GM19452 (cell line): ENCODE data around the gene DNAJB9.

ENCODE experiments used
- ATAC-seq: cut with Tn5 transposase; IDR thresholded peaks from one replicate; pipeline ENCODE4 v1.9.1; 2021; ENCODE audit not compliant: unreplicated experiment

Gene DNAJB9

DNA sequence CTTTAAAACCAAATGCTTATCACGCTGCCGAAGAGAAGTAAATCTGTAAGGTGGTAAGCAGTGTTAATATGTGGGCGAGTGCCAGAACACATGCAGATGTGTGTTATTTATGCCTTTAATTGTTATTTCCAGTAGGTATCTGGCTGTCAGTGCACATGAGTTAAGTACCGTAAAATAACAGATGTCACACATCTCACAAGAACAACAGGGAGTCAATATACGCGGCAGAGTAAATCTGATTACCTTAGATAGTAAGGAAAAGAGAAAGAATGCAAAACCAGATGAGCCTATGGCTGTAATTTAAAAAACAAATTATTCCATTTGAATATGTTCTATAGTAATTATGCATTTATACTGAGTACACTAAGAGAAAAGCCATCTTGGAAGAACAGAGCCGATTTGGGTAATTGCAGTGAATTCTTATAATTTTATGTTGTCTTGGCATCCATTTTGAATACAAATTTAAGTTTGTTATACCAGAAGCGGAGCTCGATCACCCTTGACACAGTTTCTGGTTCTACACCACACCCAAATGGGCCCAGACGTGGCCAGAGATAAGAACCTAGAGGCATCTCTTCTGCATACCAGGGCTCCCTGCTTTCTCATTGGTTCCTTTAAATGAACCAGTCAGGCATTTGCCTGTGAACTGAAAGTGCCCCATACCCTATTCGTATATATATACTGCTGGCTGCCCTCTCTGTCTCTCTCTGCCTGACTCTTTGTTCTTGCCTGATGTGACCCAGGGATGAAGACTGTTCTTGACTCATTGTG, 34.8 kb downstream of the DNAJB9 start:
- ATAC-seq = no peak

DNA sequence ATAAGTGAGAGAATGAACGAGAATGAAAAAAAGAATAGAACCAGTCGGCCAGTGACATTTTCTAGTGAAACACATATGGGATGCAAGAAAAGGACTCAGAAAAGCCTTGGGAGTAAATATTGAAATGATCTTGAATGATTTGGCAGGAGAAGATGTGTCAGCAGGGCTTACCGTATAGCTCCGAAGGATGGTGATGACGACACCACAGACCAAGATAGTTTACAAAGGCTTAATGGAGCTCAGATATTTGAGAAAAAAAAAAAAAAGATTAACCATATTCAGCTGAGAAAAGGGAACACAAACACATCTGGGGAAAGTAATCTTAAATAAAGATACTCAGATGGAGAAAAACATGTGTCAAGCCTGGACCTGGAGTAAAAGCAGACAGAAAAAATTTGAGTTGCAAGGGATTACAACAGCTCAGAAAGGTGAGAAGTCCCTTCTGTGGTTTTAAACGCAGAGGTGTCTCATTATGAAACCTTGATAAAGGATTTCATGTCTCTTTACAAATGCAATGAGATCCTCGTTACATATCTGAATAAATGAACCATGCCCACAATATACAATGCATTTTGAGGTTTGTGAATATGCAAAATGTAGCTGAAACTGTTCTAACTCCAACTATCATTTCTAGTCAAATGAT, 36.0 kb downstream of the DNAJB9 start:
- peak; percentile 61 for ATAC-seq

DNA sequence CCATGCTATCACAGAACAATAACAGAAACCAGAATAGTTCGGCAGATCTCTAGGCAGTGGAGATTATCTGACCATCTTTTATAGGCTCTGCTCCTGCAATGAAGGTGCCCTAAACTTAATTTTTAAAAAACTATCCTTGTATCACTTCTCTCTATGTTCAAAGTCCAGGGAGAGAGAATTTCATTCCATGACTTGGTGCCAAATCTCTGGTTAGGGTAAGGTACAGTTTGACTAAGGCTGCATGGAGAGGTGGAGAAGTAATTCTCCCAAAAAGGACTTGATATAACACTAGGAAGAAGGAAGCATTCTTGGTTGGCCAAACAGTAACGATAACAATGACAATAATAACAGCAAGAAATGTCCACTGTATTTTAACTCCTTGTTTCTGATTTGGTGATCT, 40.0 kb downstream of the DNAJB9 start:
- no peak for ATAC-seq

DNA sequence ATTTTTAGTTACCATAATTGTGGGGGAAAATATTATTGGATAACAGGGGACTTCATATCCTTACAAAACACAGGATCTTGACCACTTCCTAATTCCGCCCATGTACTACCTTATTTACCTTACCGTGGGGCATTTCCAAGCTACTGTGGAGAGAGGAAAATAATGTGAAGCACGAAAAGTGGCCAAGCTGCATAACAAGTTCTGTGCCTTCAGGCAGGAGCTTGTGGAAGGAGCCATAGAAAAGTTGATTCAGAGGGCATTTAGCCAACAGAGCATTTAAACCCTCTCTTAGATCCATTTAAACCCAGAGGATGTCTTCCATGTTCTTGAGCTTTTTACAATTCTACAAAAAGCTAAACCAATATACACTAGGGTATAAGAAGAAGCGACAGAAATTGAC, 41.6 kb downstream of the DNAJB9 start:
- no peak for ATAC-seq

DNA sequence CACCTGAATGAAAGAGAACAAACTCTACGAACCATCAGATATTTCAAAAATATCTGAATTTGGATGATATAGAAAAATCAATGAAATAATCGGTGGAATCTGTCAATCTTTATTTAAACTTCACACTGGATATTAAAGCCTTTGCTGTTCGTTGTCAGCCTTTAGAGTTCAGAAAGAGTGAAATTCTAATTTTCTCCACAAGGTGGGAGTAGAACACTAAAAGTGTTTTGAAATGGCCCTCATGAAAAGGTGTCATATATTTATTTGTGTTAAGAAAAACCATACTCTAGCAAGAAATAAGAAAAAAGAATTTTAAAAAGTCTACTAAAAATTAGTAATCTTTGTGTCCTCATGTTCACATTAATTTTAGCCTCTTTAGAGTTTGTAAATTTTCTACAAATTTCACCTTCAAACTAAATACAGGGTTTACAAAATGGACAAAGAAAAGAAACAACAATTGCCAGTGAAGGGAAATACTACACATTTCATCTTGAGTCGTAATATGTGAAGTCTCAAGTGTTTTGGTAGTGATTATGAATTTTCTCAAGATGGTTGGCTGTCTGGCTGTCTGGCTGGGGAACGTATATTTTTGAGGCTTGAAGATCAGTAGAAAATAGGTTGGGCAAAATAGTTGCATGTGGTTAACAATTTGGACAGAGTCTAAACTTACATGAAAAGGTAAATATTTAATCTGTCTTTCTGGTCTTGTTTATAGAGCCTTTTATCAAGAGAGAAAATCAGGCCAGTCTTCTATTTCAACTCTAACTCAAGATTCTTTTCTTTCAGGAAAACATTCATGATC, 43.7 kb downstream of the DNAJB9 start:
- ATAC-seq = no peak

DNA sequence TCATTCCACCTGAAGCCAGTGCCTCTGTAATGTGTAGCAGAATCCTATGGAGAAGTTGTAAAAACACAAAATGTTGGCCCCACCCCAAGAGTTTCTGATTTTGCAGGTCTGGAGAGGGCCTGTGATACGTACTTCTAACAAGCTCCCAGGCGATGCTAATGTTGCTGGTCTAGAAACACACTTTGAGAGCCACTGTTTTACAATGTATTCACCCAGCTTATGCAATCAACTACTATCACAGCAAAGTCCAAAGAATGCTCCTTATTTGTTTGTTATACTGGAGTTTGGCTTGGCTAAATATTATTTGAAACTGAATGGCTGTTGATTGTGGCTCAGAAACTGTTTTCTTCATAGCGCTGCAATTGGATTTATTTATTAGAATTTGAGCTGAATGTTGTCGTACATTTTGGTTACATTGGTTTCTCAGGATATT, 44.3 kb downstream of the DNAJB9 start:
- no peak for ATAC-seq

DNA sequence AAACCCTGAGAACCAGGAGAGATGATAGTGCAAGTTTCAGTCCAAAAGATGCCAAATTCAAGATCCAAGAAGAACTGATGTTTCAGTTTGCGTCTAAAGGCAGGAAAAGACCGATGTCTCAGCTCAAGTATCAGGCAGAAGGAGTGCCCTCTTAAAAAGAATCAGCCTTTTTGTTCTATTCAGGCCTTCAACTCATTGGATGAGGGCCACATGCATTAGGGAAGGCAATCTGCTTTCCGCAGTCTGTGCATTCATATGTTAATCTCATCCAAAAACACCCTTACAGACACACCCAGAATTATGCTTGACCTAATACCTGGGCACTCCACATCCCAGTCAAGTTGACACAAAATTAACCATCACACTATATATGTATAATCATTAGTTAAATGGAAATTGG, 45.2 kb downstream of the DNAJB9 start:
- no peak for ATAC-seq

DNA sequence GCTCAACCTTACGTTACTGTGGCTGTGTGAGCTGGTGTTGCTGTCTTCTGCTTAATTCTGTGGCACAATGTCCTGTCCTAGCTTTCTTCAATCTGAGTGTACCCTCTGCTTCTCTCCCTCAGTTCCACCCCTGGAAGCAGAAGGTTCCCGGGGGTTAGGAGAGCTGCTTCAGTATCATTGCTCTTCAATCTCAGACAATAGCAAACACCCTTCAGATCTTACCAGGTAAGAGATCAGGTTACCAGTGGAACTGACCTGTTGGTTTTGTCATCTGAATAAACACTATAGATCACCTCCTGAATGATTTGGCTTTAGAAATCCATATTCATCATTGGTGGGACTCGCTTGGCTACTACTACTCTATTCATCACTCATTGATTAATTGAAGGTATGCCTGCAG, 48.4 kb downstream of the DNAJB9 start:
- no peak for ATAC-seq

DNA sequence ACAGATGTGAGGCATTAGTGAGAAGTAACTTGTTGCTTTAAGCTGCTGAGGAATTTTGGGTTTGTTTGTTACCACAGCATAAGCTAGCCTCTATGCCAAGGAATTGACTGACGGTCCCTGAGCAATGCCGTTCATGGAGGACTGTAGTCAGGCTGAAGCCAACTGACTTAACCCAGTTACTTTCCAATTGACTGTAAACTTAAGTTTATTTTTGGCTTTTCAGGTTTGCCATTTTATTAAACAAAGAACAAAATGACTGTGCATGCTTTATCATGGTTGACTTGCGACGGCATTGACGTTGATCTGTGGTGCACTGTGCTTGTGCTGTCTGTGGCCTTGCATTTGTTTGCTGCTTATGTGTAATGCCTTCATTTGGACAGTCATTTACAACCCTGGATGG, 53.5 kb downstream of the DNAJB9 start:
- peak; percentile 81 for ATAC-seq
